Measurements from ENCODE around the gene PROZ. TPM values are rescaled to one million over a fixed set of nuclear protein-coding genes. Genes with fewer than 3 reads are reported as not detected.

The PROZ gene
- polyA plus RNA-seq, 1 of the 3 experiments (the other 2 are of a cell fraction): not detected

- TF ChIP-seq SMC3 (IDR thresholded peaks at IDR 0.05; ENCODE audit: low read depth, low read length): no peak
- no peak for TF ChIP-seq JUND (IDR thresholded peaks at IDR 0.05)
- TF ChIP-seq GABPA (IDR thresholded peaks at IDR 0.05; ENCODE audit: low read depth): no peak
- TF ChIP-seq TAF1 (IDR thresholded peaks at IDR 0.05; ENCODE audit: borderline replicate concordance, low read depth, low read length): no peak
Measured at GRCh38 chr13:113138792-113139551, 19.5 kb upstream of the PROZ start (continued).

- no peaks in the 10 kb centered on the region for H3K79me2 ChIP-seq (ENCODE audit: insufficient read depth)
- H3F3A ChIP-seq (replicated peaks; ENCODE audit: insufficient read depth): peaks cover 6% of the 10 kb centered on the region
- no peaks in the 10 kb centered on the region for H4K20me1 ChIP-seq (ENCODE audit: insufficient read depth)
- no peak overlapping the region for H3K4me3 ChIP-seq (ENCODE audit: low read depth in 2 of 2, low read length in 1 of 2)
- no peaks in the 10 kb centered on the region for H3K4me1 ChIP-seq (ENCODE audit: control insufficient read depth in 1 of 2, insufficient read depth in 2 of 2, low read depth in 1 of 2, low read length in 1 of 2)
- no peaks in the 10 kb centered on the region for H3K9me2 ChIP-seq
- no peak overlapping the region for H3K27ac ChIP-seq (ENCODE audit: low read depth in 2 of 2, low read length in 1 of 2)
- WGBS (ENCODE audit: low lambda C conversion rate): 52% methylated on average over 5 of the region's 5 CpGs
- no peak for DNase-seq
- H3K9ac ChIP-seq: no peak overlapping the region
- POLR2A ChIA-PET: no interaction called here
- H3K9me3 ChIP-seq: no peaks in the 10 kb centered on the region
- no peaks in the 10 kb centered on the region for H3K36me3 ChIP-seq (replicated peaks in 1 of 2; ENCODE audit: control insufficient read depth in 1 of 2, insufficient read depth in 2 of 2, low read length in 1 of 2)
- no peak for TF ChIP-seq USF2 (IDR thresholded peaks at IDR 0.05; ENCODE audit: borderline replicate concordance, low read depth, low read length)
- no peak for TF ChIP-seq FOSL2 (IDR thresholded peaks at IDR 0.05; ENCODE audit: borderline replicate concordance, low read depth)
- TF ChIP-seq YY1 (IDR thresholded peaks at IDR 0.05; ENCODE audit: low read depth): no peak
- TF ChIP-seq SIN3A (IDR thresholded peaks at IDR 0.05; ENCODE audit: borderline replicate concordance, low read depth, low read length): no peak
- TF ChIP-seq MAX (IDR thresholded peaks at IDR 0.05; ENCODE audit: low read depth): no peak
- TF ChIP-seq CTCF (IDR thresholded peaks at IDR 0.05): no peak
- TF ChIP-seq NRF1 (IDR thresholded peaks at IDR 0.05; ENCODE audit: low read depth, low read length): no peak
- no peak for TF ChIP-seq TEAD4 (IDR thresholded peaks at IDR 0.05; ENCODE audit: borderline replicate concordance, insufficient read depth)
- no peak for TF ChIP-seq REST (IDR thresholded peaks at IDR 0.05; ENCODE audit: low read depth, low read length)
- TF ChIP-seq RFX5 (IDR thresholded peaks at IDR 0.05; ENCODE audit: low read length): no peak
- TF ChIP-seq EZH2phosphoT487 (IDR thresholded peaks at IDR 0.05; ENCODE audit: borderline replicate concordance, low read depth): no peak
- no peak for TF ChIP-seq ELF1 (IDR thresholded peaks at IDR 0.05)
- no peak for TF ChIP-seq USF1 (IDR thresholded peaks at IDR 0.05; ENCODE audit: borderline replicate concordance, low read depth)
- no peak for TF ChIP-seq IRF3 (IDR thresholded peaks at IDR 0.05; ENCODE audit: low read depth, low read length)
- no peak for TF ChIP-seq SMC3 (IDR thresholded peaks at IDR 0.05; ENCODE audit: low read depth, low read length)
- no peak for TF ChIP-seq CHD2 (IDR thresholded peaks at IDR 0.05; ENCODE audit: low read length, partially characterized antibody)
- TF ChIP-seq GATA2 (CRISPR knock-in tag; IDR thresholded peaks at IDR 0.05): no peak
- no peak for TF ChIP-seq MXI1 (IDR thresholded peaks at IDR 0.05; ENCODE audit: low read depth, low read length)
- no peak for TF ChIP-seq MEF2A (IDR thresholded peaks at IDR 0.05; ENCODE audit: borderline replicate concordance, low read depth)
- H3K4me2 ChIP-seq: no peak overlapping the region
- CTCF ChIA-PET: no interaction called here
- H2AFZ ChIP-seq (ENCODE audit: low read depth): no peak overlapping the region
- no peaks in the 10 kb centered on the region for H3K27me3 ChIP-seq (ENCODE audit: insufficient read depth)
Measured at GRCh38 chr13:113139577-113139976, 18.9 kb upstream of the PROZ start.

Measured in SK-N-SH (cell line).